Trophoblast cell (in vitro differentiated cells and primary cell): ENCODE results near the gene ANO2.

Source experiments
- DNase-seq, 2 donors: peaks; one replicate each; pipeline ENCODE4 v3.0.0-alpha.2; 2016
- H2AFZ ChIP-seq: 2 replicates; pipeline ENCODE4 v1.6.1; 2013; ENCODE audit warnings: low read length, moderate library complexity, mild to moderate bottlenecking; ENCODE audit not compliant: insufficient read depth, poor library complexity
- H2AK5ac ChIP-seq: 2 replicates; pipeline ENCODE4 v1.6.1; 2013; ENCODE audit warnings: mild to moderate bottlenecking, low read length
- H2BK120ac ChIP-seq: 2 replicates; pipeline ENCODE4 v1.6.1; 2013; ENCODE audit warnings: low read length, mild to moderate bottlenecking, moderate library complexity; ENCODE audit not compliant: insufficient read depth, poor library complexity
- H2BK12ac ChIP-seq: 2 replicates; pipeline ENCODE4 v1.6.1; 2013; ENCODE audit warnings: mild to moderate bottlenecking, low read length, moderate library complexity
- H2BK5ac ChIP-seq: 2 replicates; pipeline ENCODE4 v1.6.1; 2013; ENCODE audit warnings: low read length, low read depth, moderate library complexity, mild to moderate bottlenecking; ENCODE audit not compliant: poor library complexity
- H3K14ac ChIP-seq: 2 replicates; pipeline ENCODE4 v1.6.1; 2013; ENCODE audit warnings: mild to moderate bottlenecking, low read length
- H3K18ac ChIP-seq: 2 replicates; pipeline ENCODE4 v1.6.1; 2013; ENCODE audit warnings: mild to moderate bottlenecking, low read length
- H3K23ac ChIP-seq: 2 replicates; pipeline ENCODE4 v1.6.1; 2013; ENCODE audit warnings: low read length
- H3K27ac ChIP-seq: 2 replicates; pipeline ENCODE4 v1.5.1; 2013; ENCODE audit warnings: low read depth, mild to moderate bottlenecking, inconsistent platforms, low read length, moderate library complexity
- H3K27me3 ChIP-seq: 2 replicates; pipeline ENCODE4 v1.6.1; 2013; ENCODE audit warnings: inconsistent platforms, mild to moderate bottlenecking, low read length, moderate library complexity; ENCODE audit not compliant: insufficient read depth
- H3K36me3 ChIP-seq, 2 experiments: 1 replicate in 1 of 2; 2 replicates in 1 of 2; pipeline ENCODE4 v1.6.1; 2013; ENCODE audit warnings: low read length in 2 of 2, mild to moderate bottlenecking in 2 of 2, moderate library complexity in 1 of 2; ENCODE audit not compliant: insufficient read depth in 2 of 2, control insufficient read depth in 1 of 2
- H3K4ac ChIP-seq: 2 replicates; pipeline ENCODE4 v1.6.1; 2013; ENCODE audit warnings: low read depth, mild to moderate bottlenecking, low read length, moderate library complexity
- H3K4me1 ChIP-seq, 2 experiments: 1 replicate in 1 of 2; 2 replicates in 1 of 2; pipeline ENCODE4 v1.6.1; 2013; ENCODE audit warnings: low read length in 2 of 2, mild to moderate bottlenecking in 2 of 2, moderate library complexity in 1 of 2; ENCODE audit not compliant: insufficient read depth in 2 of 2, control insufficient read depth in 1 of 2
- H3K4me2 ChIP-seq: 2 replicates; pipeline ENCODE4 v1.6.1; 2013; ENCODE audit warnings: inconsistent platforms, mild to moderate bottlenecking, low read length, moderate library complexity
- H3K4me3 ChIP-seq: 2 replicates; pipeline ENCODE4 v1.5.1; 2013; ENCODE audit warnings: mild to moderate bottlenecking, low read depth, low read length, inconsistent platforms
- H3K79me1 ChIP-seq: one replicate; pipeline ENCODE4 v1.6.1; 2013; ENCODE audit warnings: low read length
- H3K79me2 ChIP-seq: 2 replicates; pipeline ENCODE4 v1.6.1; 2013; ENCODE audit warnings: low read length, mild to moderate bottlenecking; ENCODE audit not compliant: control insufficient read depth, insufficient read depth, poor library complexity
- H3K9ac ChIP-seq: 2 replicates; pipeline ENCODE4 v1.6.1; 2013; ENCODE audit warnings: mild to moderate bottlenecking, low read length
- H3K9me3 ChIP-seq: 2 replicates; pipeline ENCODE4 v1.6.1; 2013; ENCODE audit warnings: low read depth, mild to moderate bottlenecking, control low read depth, inconsistent platforms, low read length; ENCODE audit not compliant: insufficient read depth
- H4K12ac ChIP-seq: 2 replicates; pipeline ENCODE4 v1.6.1; 2013; ENCODE audit warnings: low read depth, mild to moderate bottlenecking, low read length, moderate library complexity
- H4K8ac ChIP-seq: 2 replicates; pipeline ENCODE4 v1.6.1; 2013; ENCODE audit warnings: low read depth, mild to moderate bottlenecking, low read length, moderate library complexity
- H4K91ac ChIP-seq: one replicate; pipeline ENCODE4 v1.6.1; 2013; ENCODE audit warnings: low read depth, mild to moderate bottlenecking, low read length, moderate library complexity
- WGBS: extraction: QIAGEN DNeasy Blood & Tissue Kit; methylation state at CpG from one replicate; pipeline ENCODE4 v1.1.7; 2013; ENCODE audit warnings: missing lambda C conversion rate; ENCODE audit not compliant: insufficient read length, insufficient coverage; ENCODE audit errors: extremely low coverage; 5-methylcytosine and 5-hydroxymethylcytosine counted together

ANO2 gene

DNA sequence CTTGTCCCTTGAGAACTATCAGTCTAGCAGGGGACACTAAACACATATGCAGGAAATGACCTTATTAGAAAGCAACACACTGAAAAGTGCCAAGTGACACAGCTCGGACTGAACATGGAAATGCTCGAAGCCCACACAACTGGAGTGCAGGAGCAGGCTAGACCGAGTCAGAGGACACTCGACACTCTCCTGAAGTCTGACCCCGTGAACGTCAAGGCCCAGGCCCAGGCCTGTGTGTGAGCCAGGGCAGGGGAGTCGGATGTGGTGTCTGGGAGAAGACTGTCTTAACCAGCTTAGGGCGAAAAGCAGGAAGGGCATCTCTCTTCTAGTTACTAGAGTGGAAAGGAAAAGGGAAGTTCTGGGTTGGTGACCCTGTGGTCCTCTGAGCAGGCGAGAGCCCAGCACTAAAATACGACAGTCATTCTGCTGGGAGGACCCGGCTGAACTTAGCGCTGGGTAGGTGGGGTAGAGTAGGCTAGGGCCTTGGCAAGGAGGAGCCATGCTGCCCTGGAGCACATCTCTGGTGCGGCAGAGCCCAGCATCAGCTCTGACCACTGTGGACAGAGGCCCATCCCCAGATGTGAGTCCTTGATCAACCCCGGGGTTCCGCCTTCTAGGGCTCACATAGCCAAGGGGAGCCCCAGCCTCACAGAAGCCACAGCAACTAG is 420.2 kb downstream of the ANO2 start:
- no CpG with 5 or more reads among the region's 15 CpGs for WGBS
- no peak overlapping the region for H4K12ac ChIP-seq
- H4K8ac ChIP-seq, result no peak overlapping the region
- H2BK5ac ChIP-seq, result no peak overlapping the region
- no peak overlapping the region for H2BK12ac ChIP-seq
- no peak overlapping the region for H4K91ac ChIP-seq
- no peaks in the 10 kb centered on the region for H3K79me2 ChIP-seq
- no peak overlapping the region for H2AK5ac ChIP-seq
- H3K9me3 ChIP-seq, result peaks cover 3% of the 10 kb centered on the region
- H3K4me2 ChIP-seq, result no peak overlapping the region
- no peak overlapping the region for H3K27ac ChIP-seq
- H3K79me1 ChIP-seq, result no peaks in the 10 kb centered on the region
- DNase-seq, result no peak
- no peak overlapping the region for H2AFZ ChIP-seq
- peaks cover 0 to 2% of the 10 kb centered on the region in 2 experiments for H3K4me1 ChIP-seq
- H2BK120ac ChIP-seq, result no peak overlapping the region
- no peak overlapping the region for H3K18ac ChIP-seq
- H3K23ac ChIP-seq, result no peak overlapping the region
- no peak overlapping the region for H3K4me3 ChIP-seq
- H3K36me3 ChIP-seq, result no peaks in the 10 kb centered on the region
- no peak overlapping the region for H3K4ac ChIP-seq
- no peaks in the 10 kb centered on the region for H3K27me3 ChIP-seq
- no peak overlapping the region for H3K14ac ChIP-seq
- H3K9ac ChIP-seq, result no peak overlapping the region

DNA sequence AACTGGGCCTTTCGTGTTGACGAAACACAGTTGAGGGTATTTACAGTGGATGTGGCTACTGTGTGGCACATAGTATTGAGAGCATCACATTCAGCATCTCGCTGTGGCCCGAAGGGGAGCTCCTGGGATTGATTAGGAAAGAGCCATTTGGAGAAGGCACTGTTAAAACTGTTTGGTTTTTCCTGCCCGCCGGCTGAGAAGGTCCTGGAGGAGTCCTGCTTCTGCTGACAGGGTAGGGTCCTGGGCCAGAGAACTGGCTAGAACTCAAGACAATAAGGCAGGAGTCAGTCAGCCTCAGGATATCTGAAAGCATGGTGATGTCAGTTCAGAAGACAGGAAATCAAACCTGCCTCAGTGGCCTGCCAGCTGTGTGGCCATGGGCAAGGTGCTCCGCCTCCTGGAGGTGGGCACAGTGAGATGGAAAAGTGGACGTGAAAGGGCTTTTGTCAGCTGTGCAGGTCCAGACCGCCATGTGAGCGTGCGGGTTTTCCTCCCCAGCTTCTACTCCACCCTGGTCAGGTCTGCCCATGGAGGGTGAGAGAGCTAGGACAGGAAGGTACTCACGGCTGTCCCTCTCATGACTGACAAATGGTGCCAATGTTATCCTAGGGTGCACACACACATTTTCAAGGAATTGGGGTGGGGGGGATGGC is 420.8 kb downstream of the ANO2 start:
- Histone ChIP-seq H3K4me2 (no peak overlapping the region), H2BK5ac (no peak overlapping the region), H3K36me3 (no peaks in the 10 kb centered on the region), H2BK12ac (no peak overlapping the region), H2BK120ac (no peak overlapping the region), H3K27me3 (no peaks in the 10 kb centered on the region), H3K4ac (no peak overlapping the region), H3K9ac (no peak overlapping the region), H3K79me2 (no peaks in the 10 kb centered on the region), H2AK5ac (no peak overlapping the region), H4K8ac (no peak overlapping the region), H3K79me1 (no peaks in the 10 kb centered on the region), H3K23ac (no peak overlapping the region), H3K4me1 (peaks cover 0 to 2% of the 10 kb centered on the region in 2 experiments), H3K9me3 (peaks cover 3% of the 10 kb centered on the region), H2AFZ (no peak overlapping the region), H3K14ac (no peak overlapping the region), H3K27ac (no peak overlapping the region), H3K18ac (no peak overlapping the region), H4K12ac (no peak overlapping the region), H3K4me3 (no peak overlapping the region), H4K91ac (no peak overlapping the region)
- no peak for DNase-seq
- WGBS, result no CpG with 5 or more reads among the region's 12 CpGs

DNA sequence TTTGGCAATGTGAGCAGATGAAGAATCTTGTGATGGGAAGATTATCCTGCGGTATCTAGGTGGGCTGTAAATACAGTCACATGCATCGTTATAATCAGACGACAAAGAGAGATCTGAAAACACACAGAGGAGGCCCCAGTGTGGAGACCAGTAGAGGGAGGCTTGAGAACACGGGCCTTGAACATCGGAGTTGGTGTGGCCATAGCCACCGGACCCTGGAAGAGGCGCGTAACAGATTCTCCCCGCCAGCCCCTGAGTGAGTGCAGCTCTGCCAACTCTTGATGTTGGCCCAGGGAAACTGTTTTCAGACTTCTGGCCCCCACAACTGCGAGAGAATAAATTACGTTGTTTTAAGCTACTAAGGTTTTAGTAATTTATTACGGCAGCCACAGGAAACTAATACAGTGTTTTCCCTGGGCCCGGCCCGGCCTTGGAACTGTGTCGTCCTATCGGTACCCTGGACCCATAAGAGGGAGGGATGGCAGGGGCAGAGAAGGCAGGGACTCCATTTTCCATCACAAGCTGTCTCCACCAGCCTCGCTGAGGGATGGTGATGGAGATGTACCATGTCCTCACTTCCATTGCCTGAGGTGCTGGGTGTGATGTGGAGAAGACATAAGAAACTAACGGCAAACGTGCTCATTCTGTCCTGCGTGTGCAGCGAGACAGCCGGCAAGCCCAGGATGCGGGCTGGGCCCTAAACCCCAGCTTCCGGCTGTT is 421.5 kb downstream of the ANO2 start:
- H2BK120ac ChIP-seq, result no peak overlapping the region
- whole genome bisulfite sequencing, result no CpG with 5 or more reads among the region's 24 CpGs
- no peak for DNase-seq
- H2BK12ac ChIP-seq, result no peak overlapping the region
- peaks cover 0 to 2% of the 10 kb centered on the region in 2 experiments for H3K4me1 ChIP-seq
- no peak overlapping the region for H3K18ac ChIP-seq
- no peaks in the 10 kb centered on the region for H3K36me3 ChIP-seq
- H3K27ac ChIP-seq, result no peak overlapping the region
- no peak overlapping the region for H4K91ac ChIP-seq
- no peak overlapping the region for H3K23ac ChIP-seq
- no peak overlapping the region for H2BK5ac ChIP-seq
- no peak overlapping the region for H4K12ac ChIP-seq
- H3K14ac ChIP-seq, result no peak overlapping the region
- no peak overlapping the region for H2AFZ ChIP-seq
- peaks cover 3% of the 10 kb centered on the region for H3K9me3 ChIP-seq
- H3K9ac ChIP-seq, result no peak overlapping the region
- H4K8ac ChIP-seq, result no peak overlapping the region
- H3K79me2 ChIP-seq, result no peaks in the 10 kb centered on the region
- H3K4ac ChIP-seq, result no peak overlapping the region
- H3K4me3 ChIP-seq, result no peak overlapping the region
- no peaks in the 10 kb centered on the region for H3K79me1 ChIP-seq
- no peak overlapping the region for H2AK5ac ChIP-seq
- no peaks in the 10 kb centered on the region for H3K27me3 ChIP-seq
- H3K4me2 ChIP-seq, result no peak overlapping the region

DNA sequence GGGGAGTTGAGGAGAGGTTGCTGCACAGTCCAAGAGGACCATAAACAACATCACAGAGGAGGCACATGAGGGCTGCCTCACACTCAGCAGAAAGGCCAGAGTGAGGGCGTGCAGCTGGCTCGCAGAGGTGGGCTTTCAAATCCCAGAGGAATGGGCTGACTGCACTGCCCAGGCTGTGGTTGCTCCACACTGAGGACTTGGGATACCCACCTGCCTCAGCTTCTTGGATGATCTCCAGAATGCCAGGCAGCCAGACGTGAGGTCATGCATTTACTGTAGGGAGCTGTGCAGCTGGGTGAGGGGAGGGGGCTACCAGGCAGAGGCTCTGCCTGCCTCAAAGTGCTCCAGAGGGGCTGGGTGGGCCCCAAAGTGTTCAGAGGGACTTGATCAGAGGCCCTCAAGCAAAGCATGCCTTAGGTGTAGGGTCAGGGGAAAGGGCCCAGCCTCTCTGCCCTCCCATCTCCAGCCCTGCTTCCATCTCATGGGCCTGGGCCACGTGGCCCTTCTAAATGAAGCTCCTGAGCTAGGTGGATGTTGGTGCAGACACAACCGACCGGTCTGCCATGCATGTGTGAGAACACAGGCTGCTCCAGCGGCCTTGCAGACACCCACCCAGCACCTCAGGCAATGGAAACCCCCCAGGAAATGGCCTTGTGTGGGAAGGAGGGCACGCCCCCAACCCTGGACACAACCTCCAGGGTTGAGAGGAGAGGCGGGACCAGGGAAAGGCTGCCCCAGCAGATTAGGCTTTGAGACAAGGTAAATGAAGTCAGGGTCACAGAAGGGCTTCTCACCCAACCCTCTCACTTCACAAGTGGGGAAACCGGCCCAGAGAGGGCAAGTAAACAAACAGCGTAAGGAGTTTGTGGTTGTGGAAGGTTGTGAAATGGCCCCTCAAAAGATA is 422.4 kb downstream of the ANO2 start:
- no peak overlapping the region for H2BK12ac ChIP-seq
- no peaks in the 10 kb centered on the region for H3K36me3 ChIP-seq
- no peak overlapping the region for H2BK120ac ChIP-seq
- no peaks in the 10 kb centered on the region for H3K79me2 ChIP-seq
- H3K18ac ChIP-seq, result no peak overlapping the region
- H3K4ac ChIP-seq, result no peak overlapping the region
- H3K23ac ChIP-seq, result no peak overlapping the region
- peaks cover 0 to 2% of the 10 kb centered on the region in 2 experiments for H3K4me1 ChIP-seq
- no peak overlapping the region for H4K12ac ChIP-seq
- no peak overlapping the region for H2AK5ac ChIP-seq
- no peaks in the 10 kb centered on the region for H3K79me1 ChIP-seq
- WGBS, result no CpG with 5 or more reads among the region's 11 CpGs
- H3K9me3 ChIP-seq, result peaks cover 3% of the 10 kb centered on the region
- H3K9ac ChIP-seq, result no peak overlapping the region
- no peak overlapping the region for H2AFZ ChIP-seq
- no peak overlapping the region for H2BK5ac ChIP-seq
- H3K27me3 ChIP-seq, result no peaks in the 10 kb centered on the region
- DNase-seq, result no peak
- no peak overlapping the region for H4K91ac ChIP-seq
- H3K4me2 ChIP-seq, result no peak overlapping the region
- H3K14ac ChIP-seq, result no peak overlapping the region
- no peak overlapping the region for H3K27ac ChIP-seq
- no peak overlapping the region for H4K8ac ChIP-seq
- H3K4me3 ChIP-seq, result no peak overlapping the region
